Effector memory CD8-positive, alpha-beta T cell (primary cell): ENCODE data around the gene EDDM13.
"Not testable (repeated sequence)": the region's sequence is repeated elsewhere in the genome, so short reads cannot be mapped to it uniquely, and the experiment has no call there.

Experiments used
- ATAC-seq: fragments of 150-1000 bp; cut with Tn5 transposase; replicated peaks from 2 replicates; pipeline ENCODE4 v1.10.0; 2021; ENCODE audit warnings: mild to moderate bottlenecking, moderate library complexity
- DNase-seq, 3 experiments: peaks; one replicate each; pipeline ENCODE4 v3.0.0; 2021
- H3K27ac Mint-ChIP-seq, 2 donors: one replicate each; pipeline ENCODE4 v1.8.0; 2022; ENCODE audit warnings: mild to moderate bottlenecking in 2 of 2, mixed read lengths in 2 of 2, moderate library complexity in 2 of 2
- H3K27me3 Mint-ChIP-seq, 2 donors: one replicate each; pipeline ENCODE4 v1.8.0; 2022; ENCODE audit warnings: mixed read lengths in 2 of 2
- H3K36me3 Mint-ChIP-seq: one replicate; pipeline ENCODE4 v1.8.0; 2022; ENCODE audit warnings: mild to moderate bottlenecking, moderate library complexity, mixed read lengths; ENCODE audit not compliant: insufficient read depth
- H3K4me1 Mint-ChIP-seq, 2 donors: one replicate each; pipeline ENCODE4 v1.8.0; 2022; ENCODE audit warnings: low read depth in 2 of 2, mixed read lengths in 2 of 2
- H3K4me3 Mint-ChIP-seq, 2 donors: one replicate each; pipeline ENCODE4 v1.8.0; 2022; ENCODE audit warnings: mild to moderate bottlenecking in 2 of 2, mixed read lengths in 2 of 2, moderate library complexity in 2 of 2
- H3K9me3 Mint-ChIP-seq, 2 donors: one replicate each; pipeline ENCODE4 v1.8.0; 2022; ENCODE audit warnings: mixed read lengths in 2 of 2

Gene EDDM13

GRCh38 chr19:56304243-56304642 lies 31.7 kb downstream of the EDDM13 start:
- Mint-ChIP-seq H3K36me3 (no peaks in the 10 kb centered on the region), H3K9me3 (no peaks in the 10 kb centered on the region), H3K27me3 (no peaks in the 10 kb centered on the region), H3K4me3 (no peak overlapping the region), H3K27ac (peak overlapping the region in 1 of 2 donors; percentile 84), H3K4me1 (peaks cover 20 to 29% of the 10 kb centered on the region in 2 donors)
- no peak for ATAC-seq
- no peak for DNase-seq

GRCh38 chr19:56306016-56306415 lies 33.5 kb downstream of the EDDM13 start:
- Mint-ChIP-seq H3K27me3 (no peaks in the 10 kb centered on the region), H3K4me1 (peaks cover 22 to 25% of the 10 kb centered on the region in 2 donors)

GRCh38 chr19:56307062-56307461 lies 34.5 kb downstream of the EDDM13 start:
- DNase-seq, H3K27me3 Mint-ChIP-seq, ATAC-seq, H3K9me3 Mint-ChIP-seq, H3K4me3 Mint-ChIP-seq, H3K36me3 Mint-ChIP-seq: not testable (repeated sequence)
- peak overlapping the region in 1 of 2 donors; percentile 46 for H3K27ac Mint-ChIP-seq
- H3K4me1 Mint-ChIP-seq: peaks cover 15 to 18% of the 10 kb centered on the region in 2 donors

More at GRCh38 chr19:56306016-56306415, 33.5 kb downstream of the EDDM13 start:
- no peak overlapping the region for H3K4me3 Mint-ChIP-seq
- peaks cover 3% of the 10 kb centered on the region for H3K36me3 Mint-ChIP-seq
- no peak for ATAC-seq
- no peaks in the 10 kb centered on the region for H3K9me3 Mint-ChIP-seq
- no peak for DNase-seq
- no peak overlapping the region for H3K27ac Mint-ChIP-seq

DNA sequence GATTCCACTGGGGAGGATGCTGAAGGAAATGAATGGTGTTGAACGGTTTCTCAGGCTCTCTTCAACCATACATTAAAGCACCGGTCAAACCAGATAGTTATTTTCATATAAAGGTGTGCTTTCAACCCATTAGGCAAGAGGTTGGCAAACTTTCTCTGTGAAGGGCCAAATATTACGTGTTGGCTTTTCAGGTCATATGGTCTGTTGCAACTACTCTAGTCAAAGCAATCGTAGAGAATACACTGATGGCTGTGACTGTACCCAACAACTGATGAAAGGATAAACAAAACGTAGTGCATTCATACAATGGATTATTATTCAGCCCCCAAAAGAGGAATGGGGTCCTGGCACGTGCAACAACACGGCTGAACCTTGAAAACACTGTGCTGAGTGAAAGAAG lies 36.2 kb downstream of the EDDM13 start:
- Mint-ChIP-seq H3K4me1 (peaks cover 11 to 14% of the 10 kb centered on the region in 2 donors), H3K27ac (peak overlapping the region; percentile 1 to 22), H3K9me3 (no peaks in the 10 kb centered on the region), H3K36me3 (peaks cover 4% of the 10 kb centered on the region), H3K27me3 (no peaks in the 10 kb centered on the region), H3K4me3 (no peak overlapping the region)
- DNase-seq: no peak
- no peak for ATAC-seq

DNA sequence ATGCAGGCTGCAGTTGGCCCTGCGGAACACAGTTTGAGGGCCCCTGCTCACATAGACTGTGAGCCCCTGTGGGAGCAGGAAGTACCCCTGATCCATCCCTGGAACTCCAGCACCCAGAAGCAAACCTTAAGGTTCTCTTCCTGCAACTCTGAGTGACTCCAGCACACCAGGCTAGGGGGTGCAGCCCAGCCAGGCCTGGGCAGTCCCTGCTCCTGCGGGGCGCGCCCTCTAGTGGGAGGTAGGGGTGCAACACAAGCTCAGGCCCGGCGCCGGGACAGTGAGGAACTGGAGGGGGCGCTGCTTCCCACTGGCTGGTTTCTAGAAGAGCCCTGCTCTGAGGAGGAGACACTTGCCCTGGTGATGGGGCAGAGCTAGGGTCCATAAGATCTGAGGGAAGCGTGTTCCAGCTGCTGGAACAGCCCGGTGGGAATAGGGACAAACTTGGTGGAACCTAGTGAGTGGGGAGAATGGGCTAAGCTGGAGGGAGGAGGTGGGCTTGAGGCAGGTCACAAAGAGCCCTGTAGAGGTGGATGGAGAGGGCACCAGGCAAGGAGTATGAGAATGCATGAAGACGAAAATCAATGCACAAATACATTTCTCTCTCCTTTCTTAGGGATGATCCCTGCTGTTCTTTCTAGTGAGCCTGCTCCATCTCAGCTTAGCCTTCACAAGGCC lies 37.1 kb downstream of the EDDM13 start:
- DNase-seq: peak; percentile 48 to 57 (median 50)
- no peak overlapping the region for H3K4me3 Mint-ChIP-seq

GRCh38 chr19:56310462-56310861 lies 37.9 kb downstream of the EDDM13 start:
- Mint-ChIP-seq H3K27ac (no peak overlapping the region), H3K27me3 (no peaks in the 10 kb centered on the region), H3K4me3 (no peak overlapping the region), H3K9me3 (no peaks in the 10 kb centered on the region), H3K4me1 (peaks cover 12 to 16% of the 10 kb centered on the region in 2 donors), H3K36me3 (peaks cover 20% of the 10 kb centered on the region)
- ATAC-seq (no peak), DNase-seq (no peak)

More for the DNA sequence above, 37.1 kb downstream of the EDDM13 start:
- ATAC-seq: peak; percentile 25
- Mint-ChIP-seq H3K9me3 (no peaks in the 10 kb centered on the region), H3K36me3 (peaks cover 12% of the 10 kb centered on the region), H3K4me1 (peaks cover 12 to 14% of the 10 kb centered on the region in 2 donors), H3K27ac (no peak overlapping the region), H3K27me3 (no peaks in the 10 kb centered on the region)

- Mint-ChIP-seq H3K36me3 (peaks cover 20% of the 10 kb centered on the region), H3K27ac (no peak overlapping the region), H3K9me3 (no peaks in the 10 kb centered on the region), H3K4me1 (peaks cover 12 to 20% of the 10 kb centered on the region in 2 donors), H3K4me3 (no peak overlapping the region), H3K27me3 (no peaks in the 10 kb centered on the region)
- ATAC-seq: no peak
- DNase-seq: no peak
Measured at GRCh38 chr19:56312342-56312741, 39.8 kb downstream of the EDDM13 start.

DNA sequence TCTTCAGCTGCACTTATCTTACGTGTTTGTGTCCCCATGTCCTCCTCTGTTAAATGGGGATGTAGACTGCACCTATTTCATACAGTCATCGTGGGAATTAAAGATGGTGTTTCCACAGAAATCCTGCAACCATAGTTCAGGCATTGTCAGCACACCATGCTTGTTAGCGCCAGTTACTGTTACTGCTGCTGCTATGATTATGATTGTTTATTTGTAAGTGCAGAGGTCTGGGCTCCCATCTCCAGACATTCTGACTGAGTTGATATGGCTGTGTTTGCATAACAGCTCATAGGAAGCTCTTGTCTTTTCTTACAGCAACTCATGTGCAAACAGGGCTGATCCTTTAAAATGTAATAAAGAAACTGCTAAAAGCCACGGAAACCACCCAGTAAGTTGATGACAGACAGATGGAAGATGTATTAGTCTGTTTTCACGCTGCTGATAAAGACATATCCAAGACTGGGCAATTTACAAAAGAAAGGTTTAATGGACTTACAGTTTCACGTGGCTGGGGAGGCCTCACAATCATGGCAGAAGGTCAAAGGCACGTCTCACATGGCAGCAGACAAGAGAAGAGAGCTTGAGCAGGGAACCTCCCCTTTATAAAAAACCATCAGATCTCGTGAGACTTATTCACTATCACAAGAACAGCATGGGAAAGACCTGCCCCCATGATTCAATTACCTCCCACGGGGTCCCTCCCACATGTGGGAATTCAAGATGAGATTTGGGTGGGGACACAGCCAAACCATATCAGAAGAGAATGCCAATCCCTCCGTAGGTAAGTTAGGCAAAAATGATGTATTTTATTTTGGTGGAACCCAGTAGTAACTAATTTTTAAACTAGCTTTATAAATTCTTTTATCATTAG lies 40.5 kb downstream of the EDDM13 start:
- ATAC-seq (no peak), DNase-seq (no peak)
- Mint-ChIP-seq H3K36me3 (peaks cover 20% of the 10 kb centered on the region), H3K27ac (peak overlapping the region; percentile 99 to 100), H3K4me1 (peaks cover 12 to 20% of the 10 kb centered on the region in 2 donors), H3K27me3 (no peaks in the 10 kb centered on the region), H3K4me3 (peak overlapping the region; percentile 83 to 96), H3K9me3 (no peaks in the 10 kb centered on the region)

GRCh38 chr19:56314018-56314380 lies 41.5 kb downstream of the EDDM13 start:
- Mint-ChIP-seq H3K27ac (peak overlapping the region; percentile 99 to 100), H3K36me3 (peaks cover 20% of the 10 kb centered on the region), H3K4me3 (peak overlapping the region; percentile 83 to 96), H3K9me3 (no peaks in the 10 kb centered on the region), H3K4me1 (peaks cover 12 to 20% of the 10 kb centered on the region in 2 donors), H3K27me3 (no peaks in the 10 kb centered on the region)
- no peak for ATAC-seq
- no peak for DNase-seq

DNA sequence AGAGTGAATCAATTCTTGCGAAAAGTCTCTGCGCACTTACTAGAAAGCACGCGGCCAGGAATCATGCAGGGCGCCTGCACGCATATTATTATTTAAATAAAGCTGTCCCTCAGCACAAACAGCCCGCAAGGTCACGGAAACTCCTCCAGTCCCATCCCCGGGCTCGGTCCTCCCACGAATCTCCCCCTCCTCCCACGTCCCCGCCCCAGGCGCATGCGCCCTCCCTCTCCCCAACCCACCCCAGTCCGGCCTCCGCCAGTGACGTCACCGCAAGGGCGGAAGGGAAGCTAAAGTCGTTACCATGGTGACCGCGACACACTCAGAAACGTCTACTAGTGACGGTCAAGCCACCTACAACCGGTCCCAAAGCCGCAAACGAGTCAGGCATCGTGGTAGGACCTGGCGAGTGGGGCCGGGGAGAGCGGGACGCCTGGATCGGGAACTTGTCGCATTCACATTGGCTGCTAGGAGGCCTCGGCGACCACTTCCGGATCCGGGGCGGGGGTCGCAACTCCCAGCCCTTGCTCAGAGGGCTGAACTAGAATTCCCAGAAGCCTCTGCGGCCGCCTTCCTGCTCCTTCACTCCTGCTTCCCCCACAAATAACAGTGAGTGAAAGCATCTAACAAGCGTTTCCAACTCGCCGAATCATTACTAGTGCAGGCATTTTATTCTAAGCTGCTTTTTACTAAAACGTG lies 42.0 kb downstream of the EDDM13 start, which contains the start of gene ZSCAN5A:
Gene ZSCAN5A, minus strand, starts transcription at position 459 of the 696 bp plus-strand sequence. CDS start 89,793 bp downstream, outside the sequence.
- DNase-seq (peak; percentile 93 to 97 (median 94)), ATAC-seq (peak; percentile 79)
- H3K9me3 Mint-ChIP-seq: no peaks in the 10 kb centered on the region
- no peaks in the 10 kb centered on the region for H3K27me3 Mint-ChIP-seq
- peaks cover 12 to 20% of the 10 kb centered on the region in 2 donors for H3K4me1 Mint-ChIP-seq
- peaks cover 20% of the 10 kb centered on the region for H3K36me3 Mint-ChIP-seq
- peak within 1 kb of the TSS; percentile 99 to 100 for H3K27ac Mint-ChIP-seq
- H3K4me3 Mint-ChIP-seq: peak within 1 kb of the TSS; percentile 83 to 96

GRCh38 chr19:56315077-56315828 lies 42.7 kb downstream of the EDDM13 start:
- peaks cover 20% of the 10 kb centered on the region for H3K36me3 Mint-ChIP-seq
- DNase-seq: peak; percentile 87 to 92 (median 91)
- peak; percentile 77 for ATAC-seq
- H3K27me3 Mint-ChIP-seq: peaks cover 0 to 7% of the 10 kb centered on the region in 2 donors
- H3K4me3 Mint-ChIP-seq: peak overlapping the region; percentile 83 to 96
- H3K27ac Mint-ChIP-seq: peak overlapping the region; percentile 99 to 100
- H3K4me1 Mint-ChIP-seq: peaks cover 12 to 18% of the 10 kb centered on the region in 2 donors
- no peaks in the 10 kb centered on the region for H3K9me3 Mint-ChIP-seq

GRCh38 chr19:56316728-56317127 lies 44.2 kb downstream of the EDDM13 start:
- H3K9me3 Mint-ChIP-seq: no peaks in the 10 kb centered on the region
- H3K36me3 Mint-ChIP-seq: peaks cover 17% of the 10 kb centered on the region
- peaks cover 12 to 18% of the 10 kb centered on the region in 2 donors for H3K4me1 Mint-ChIP-seq
- peaks cover 7 to 18% of the 10 kb centered on the region in 2 donors for H3K27me3 Mint-ChIP-seq
- no peak overlapping the region for H3K27ac Mint-ChIP-seq
- no peak for DNase-seq
- H3K4me3 Mint-ChIP-seq: no peak overlapping the region
- ATAC-seq: no peak
